Measurements from ENCODE around the gene TMEM175. TPM values are rescaled to one million over a fixed set of nuclear protein-coding genes. Genes with fewer than 3 reads are reported as not detected.

Gene TMEM175
- total and polyA plus RNA-seq, 2 of the 8 experiments (the other 6 are each of a cell fraction or from before 2014, with no cell fraction given): 4.9 to 20.7 TPM

DNA sequence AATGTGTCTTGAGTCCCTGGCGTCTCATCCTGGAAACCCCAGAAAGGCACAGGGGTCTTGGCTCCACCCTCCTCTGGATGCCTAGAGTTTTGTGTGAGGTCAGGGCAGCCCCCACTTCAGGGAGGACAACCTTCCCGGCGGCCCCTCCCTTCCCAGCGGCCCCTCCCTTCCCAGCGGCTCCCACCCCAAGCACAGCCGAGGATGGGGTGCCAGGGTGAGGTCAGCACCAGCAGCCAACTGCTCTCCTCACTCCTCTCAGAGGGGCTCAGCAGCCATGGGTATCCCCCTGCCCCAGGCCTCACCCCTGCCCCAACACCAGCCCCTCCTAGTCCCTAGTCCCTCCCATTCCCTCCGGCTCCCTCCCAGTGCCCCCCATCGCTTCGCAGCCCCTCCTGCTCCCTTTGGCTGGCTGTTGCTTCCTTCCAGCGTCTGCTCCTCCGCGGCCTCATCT, 23.7 kb downstream of the TMEM175 start (continued):
- TF ChIP-seq, protein P1, sequence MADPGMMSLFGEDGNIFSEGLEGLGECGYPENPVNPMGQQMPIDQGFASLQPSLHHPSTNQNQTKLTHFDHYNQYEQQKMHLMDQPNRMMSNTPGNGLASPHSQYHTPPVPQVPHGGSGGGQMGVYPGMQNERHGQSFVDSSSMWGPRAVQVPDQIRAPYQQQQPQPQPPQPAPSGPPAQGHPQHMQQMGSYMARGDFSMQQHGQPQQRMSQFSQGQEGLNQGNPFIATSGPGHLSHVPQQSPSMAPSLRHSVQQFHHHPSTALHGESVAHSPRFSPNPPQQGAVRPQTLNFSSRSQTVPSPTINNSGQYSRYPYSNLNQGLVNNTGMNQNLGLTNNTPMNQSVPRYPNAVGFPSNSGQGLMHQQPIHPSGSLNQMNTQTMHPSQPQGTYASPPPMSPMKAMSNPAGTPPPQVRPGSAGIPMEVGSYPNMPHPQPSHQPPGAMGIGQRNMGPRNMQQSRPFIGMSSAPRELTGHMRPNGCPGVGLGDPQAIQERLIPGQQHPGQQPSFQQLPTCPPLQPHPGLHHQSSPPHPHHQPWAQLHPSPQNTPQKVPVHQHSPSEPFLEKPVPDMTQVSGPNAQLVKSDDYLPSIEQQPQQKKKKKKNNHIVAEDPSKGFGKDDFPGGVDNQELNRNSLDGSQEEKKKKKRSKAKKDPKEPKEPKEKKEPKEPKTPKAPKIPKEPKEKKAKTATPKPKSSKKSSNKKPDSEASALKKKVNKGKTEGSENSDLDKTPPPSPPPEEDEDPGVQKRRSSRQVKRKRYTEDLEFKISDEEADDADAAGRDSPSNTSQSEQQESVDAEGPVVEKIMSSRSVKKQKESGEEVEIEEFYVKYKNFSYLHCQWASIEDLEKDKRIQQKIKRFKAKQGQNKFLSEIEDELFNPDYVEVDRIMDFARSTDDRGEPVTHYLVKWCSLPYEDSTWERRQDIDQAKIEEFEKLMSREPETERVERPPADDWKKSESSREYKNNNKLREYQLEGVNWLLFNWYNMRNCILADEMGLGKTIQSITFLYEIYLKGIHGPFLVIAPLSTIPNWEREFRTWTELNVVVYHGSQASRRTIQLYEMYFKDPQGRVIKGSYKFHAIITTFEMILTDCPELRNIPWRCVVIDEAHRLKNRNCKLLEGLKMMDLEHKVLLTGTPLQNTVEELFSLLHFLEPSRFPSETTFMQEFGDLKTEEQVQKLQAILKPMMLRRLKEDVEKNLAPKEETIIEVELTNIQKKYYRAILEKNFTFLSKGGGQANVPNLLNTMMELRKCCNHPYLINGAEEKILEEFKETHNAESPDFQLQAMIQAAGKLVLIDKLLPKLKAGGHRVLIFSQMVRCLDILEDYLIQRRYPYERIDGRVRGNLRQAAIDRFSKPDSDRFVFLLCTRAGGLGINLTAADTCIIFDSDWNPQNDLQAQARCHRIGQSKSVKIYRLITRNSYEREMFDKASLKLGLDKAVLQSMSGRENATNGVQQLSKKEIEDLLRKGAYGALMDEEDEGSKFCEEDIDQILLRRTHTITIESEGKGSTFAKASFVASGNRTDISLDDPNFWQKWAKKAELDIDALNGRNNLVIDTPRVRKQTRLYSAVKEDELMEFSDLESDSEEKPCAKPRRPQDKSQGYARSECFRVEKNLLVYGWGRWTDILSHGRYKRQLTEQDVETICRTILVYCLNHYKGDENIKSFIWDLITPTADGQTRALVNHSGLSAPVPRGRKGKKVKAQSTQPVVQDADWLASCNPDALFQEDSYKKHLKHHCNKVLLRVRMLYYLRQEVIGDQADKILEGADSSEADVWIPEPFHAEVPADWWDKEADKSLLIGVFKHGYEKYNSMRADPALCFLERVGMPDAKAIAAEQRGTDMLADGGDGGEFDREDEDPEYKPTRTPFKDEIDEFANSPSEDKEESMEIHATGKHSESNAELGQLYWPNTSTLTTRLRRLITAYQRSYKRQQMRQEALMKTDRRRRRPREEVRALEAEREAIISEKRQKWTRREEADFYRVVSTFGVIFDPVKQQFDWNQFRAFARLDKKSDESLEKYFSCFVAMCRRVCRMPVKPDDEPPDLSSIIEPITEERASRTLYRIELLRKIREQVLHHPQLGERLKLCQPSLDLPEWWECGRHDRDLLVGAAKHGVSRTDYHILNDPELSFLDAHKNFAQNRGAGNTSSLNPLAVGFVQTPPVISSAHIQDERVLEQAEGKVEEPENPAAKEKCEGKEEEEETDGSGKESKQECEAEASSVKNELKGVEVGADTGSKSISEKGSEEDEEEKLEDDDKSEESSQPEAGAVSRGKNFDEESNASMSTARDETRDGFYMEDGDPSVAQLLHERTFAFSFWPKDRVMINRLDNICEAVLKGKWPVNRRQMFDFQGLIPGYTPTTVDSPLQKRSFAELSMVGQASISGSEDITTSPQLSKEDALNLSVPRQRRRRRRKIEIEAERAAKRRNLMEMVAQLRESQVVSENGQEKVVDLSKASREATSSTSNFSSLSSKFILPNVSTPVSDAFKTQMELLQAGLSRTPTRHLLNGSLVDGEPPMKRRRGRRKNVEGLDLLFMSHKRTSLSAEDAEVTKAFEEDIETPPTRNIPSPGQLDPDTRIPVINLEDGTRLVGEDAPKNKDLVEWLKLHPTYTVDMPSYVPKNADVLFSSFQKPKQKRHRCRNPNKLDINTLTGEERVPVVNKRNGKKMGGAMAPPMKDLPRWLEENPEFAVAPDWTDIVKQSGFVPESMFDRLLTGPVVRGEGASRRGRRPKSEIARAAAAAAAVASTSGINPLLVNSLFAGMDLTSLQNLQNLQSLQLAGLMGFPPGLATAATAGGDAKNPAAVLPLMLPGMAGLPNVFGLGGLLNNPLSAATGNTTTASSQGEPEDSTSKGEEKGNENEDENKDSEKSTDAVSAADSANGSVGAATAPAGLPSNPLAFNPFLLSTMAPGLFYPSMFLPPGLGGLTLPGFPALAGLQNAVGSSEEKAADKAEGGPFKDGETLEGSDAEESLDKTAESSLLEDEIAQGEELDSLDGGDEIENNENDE (IDR thresholded peaks at IDR 0.05; ENCODE audit: insufficient replicate concordance, low read length): no peak
